Left lung (tissue), 14 donors: Measurements from ENCODE around the gene LRRC37A2. TPM values are rescaled to one million over a fixed set of nuclear protein-coding genes. Genes with fewer than 3 reads are reported as not detected.
"Not testable (repeated sequence)": the region's sequence is repeated elsewhere in the genome, so short reads cannot be mapped to it uniquely, and the experiment has no call there.

ENCODE experiments used
- ATAC-seq: fragments of 200-7000 bp; cut with Tn5 transposase; one replicate; pipeline ENCODE4 v1.9.1; 2020; ENCODE audit warnings: moderate library complexity
- DNase-seq, 4 donors: peaks; one replicate each; pipeline ENCODE4 v3.0.0-alpha.2; 2013 to 2020
- H3K27ac ChIP-seq, 2 donors: fragments of 200-600 bp; sonication (generic) in 1 of 2; one replicate each; pipeline versions ENCODE4 v1.5.0 to v1.8.0; 2020 to 2021
- H3K27me3 ChIP-seq, 2 donors: fragments of 200-600 bp; sonication (generic) in 1 of 2; one replicate each; pipeline versions ENCODE4 v1.5.0 to v1.8.0; 2020 to 2021
- H3K36me3 ChIP-seq, 2 donors: fragments of 200-600 bp; sonication (generic) in 1 of 2; one replicate each; pipeline versions ENCODE4 v1.5.0 to v1.8.0; 2020 to 2021
- H3K4me1 ChIP-seq, 2 donors: fragments of 200-600 bp; one replicate each; pipeline ENCODE4 v1.8.0; 2021
- H3K4me3 ChIP-seq, 2 donors: fragments of 200-600 bp; sonication (generic) in 1 of 2; one replicate each; pipeline versions ENCODE4 v1.5.0 to v1.8.0; 2020 to 2021; ENCODE audit warnings: mild to moderate bottlenecking in 1 of 2
- H3K9me3 ChIP-seq, 2 donors: fragments of 200-600 bp; sonication (generic) in 1 of 2; one replicate each; pipeline versions ENCODE4 v1.5.0 to v1.8.0; 2020 to 2021
- intact Hi-C, 2 donors: fragments of 100-400 bp; cut with DNase I; formaldehyde crosslinking; loops; one replicate each; pipeline versions ENCODE4 v1.11.2 to v1.14.2; 2022
- long read RNA-seq, 12 donors: library from polyadenylated mRNA in 2 of 12; unstranded in 2 of 12; transcript quantifications; one replicate each; pipeline ENCODE4 v2.0.0 and lab custom pipeline, GENCODE V29; 2019 to 2026
- polyA plus RNA-seq, 6 donors: library from polyadenylated mRNA; unstranded; fragments of 120-200 nt; gene quantifications; one replicate each; pipeline ENCODE4 v1.2.1, GENCODE V29; 2013; ENCODE audit not compliant: insufficient read length in 6 of 6
- total RNA-seq, 2 donors: library from RNA; stranded (reverse); fragmentation: NEBNext Ultra II Directional; extraction: Animal tissue kit (Norgen Biotek cat#: 25700); gene quantifications; one replicate each; pipeline ENCODE4 v1.2.1, GENCODE V29; 2021
- donor health status: DM: no; HTN: yes; CAD: no.
- donor health status: DM: no; HTN: no; CAD: no.

Gene LRRC37A2
- total RNA-seq (10 to 100 TPM in 1 of 2 donors, 1 to 10 TPM in 1; 6.9 to 12.4 TPM), polyA plus RNA-seq (10 to 100 TPM; 41.6 to 78.2 (median 51.2) TPM)
- long read RNA-seq, donor 1, transcript LRRC37A2-202 (6 exons, 3,082 nt) = major isoform, 10 of 30 reads
- long read RNA-seq, donor 1, partial matches to known transcripts = 20 of 30 reads
- long read RNA-seq, donor 1, other reads (novel, unspliced or antisense) = 0 of 30 reads
- long read RNA-seq, donor 2, partial matches to known transcripts = 0 of 3 reads
- long read RNA-seq, donor 2, other reads (novel, unspliced or antisense) = 0 of 3 reads
- long read RNA-seq, donor 3, partial matches to known transcripts = 0 of 4 reads
- long read RNA-seq, donor 3, other reads (novel, unspliced or antisense) = 0 of 4 reads
- long read RNA-seq, donor 4 = 0 reads
- long read RNA-seq, donor 5, transcript LRRC37A2-202 (6 exons, 3,082 nt) = major isoform, 10 of 35 reads
- long read RNA-seq, donor 5, partial matches to known transcripts = 25 of 35 reads
- long read RNA-seq, donor 5, other reads (novel, unspliced or antisense) = 0 of 35 reads
- long read RNA-seq, donor 6, transcript LRRC37A2-202 (6 exons, 3,082 nt) = major isoform, 9 of 9 reads
- long read RNA-seq, donor 6, partial matches to known transcripts = 0 of 9 reads
- long read RNA-seq, donor 6, other reads (novel, unspliced or antisense) = 0 of 9 reads
- long read RNA-seq, donor 7, transcript LRRC37A2-202 (6 exons, 3,082 nt) = major isoform, 10 of 16 reads
- long read RNA-seq, donor 7, partial matches to known transcripts = 0 of 16 reads
- long read RNA-seq, donor 7, other reads (novel, unspliced or antisense) = 6 of 16 reads
- long read RNA-seq, donor 8, full-length matches to known transcripts = 16 of 16 reads
- long read RNA-seq, donor 8, partial matches to known transcripts = 0 of 16 reads
- long read RNA-seq, donor 8, other reads (novel, unspliced or antisense) = 0 of 16 reads
- long read RNA-seq, donor 9 = 0 reads
- long read RNA-seq, donor 10, partial matches to known transcripts = 0 of 2 reads
- long read RNA-seq, donor 10, other reads (novel, unspliced or antisense) = 2 of 2 reads
- long read RNA-seq, donor 11 = 0 reads
- long read RNA-seq, donor 12, partial matches to known transcripts = 6 of 9 reads
- long read RNA-seq, donor 12, other reads (novel, unspliced or antisense) = 0 of 9 reads

- H3K4me3 ChIP-seq, intact Hi-C loops, H3K36me3 ChIP-seq, DNase-seq, H3K27ac ChIP-seq, H3K4me1 ChIP-seq, ATAC-seq, H3K9me3 ChIP-seq, H3K27me3 ChIP-seq: not testable (repeated sequence)
Measured at GRCh38 chr17:46512168-46512567, at the start of gene LRRC37A2. TSS of gene LRRC37A2 (plus strand) at chr17:46512468. CDS start at chr17:46512713, 245 bp downstream.

- H3K27me3 ChIP-seq, DNase-seq, H3K4me1 ChIP-seq, intact Hi-C loops, ATAC-seq, H3K36me3 ChIP-seq, H3K9me3 ChIP-seq, H3K4me3 ChIP-seq, H3K27ac ChIP-seq: not testable (repeated sequence)
Measured at GRCh38 chr17:46467618-46468017, 44.6 kb upstream of the LRRC37A2 start.

- H3K4me1 ChIP-seq, H3K4me3 ChIP-seq, ATAC-seq, H3K27ac ChIP-seq, intact Hi-C loops, H3K9me3 ChIP-seq, DNase-seq, H3K27me3 ChIP-seq, H3K36me3 ChIP-seq: not testable (repeated sequence)
Measured at GRCh38 chr17:46474489-46474888, 37.8 kb upstream of the LRRC37A2 start.

GRCh38 chr17:46475583-46475982 lies 36.7 kb upstream of the LRRC37A2 start:
- intact Hi-C loops, DNase-seq, H3K36me3 ChIP-seq, ATAC-seq, H3K27ac ChIP-seq, H3K4me3 ChIP-seq, H3K9me3 ChIP-seq, H3K27me3 ChIP-seq, H3K4me1 ChIP-seq: not testable (repeated sequence)

GRCh38 chr17:46478823-46479222 lies 33.4 kb upstream of the LRRC37A2 start:
- H3K36me3 ChIP-seq, H3K27me3 ChIP-seq, H3K4me1 ChIP-seq, DNase-seq, H3K4me3 ChIP-seq, H3K9me3 ChIP-seq, ATAC-seq, intact Hi-C loops, H3K27ac ChIP-seq: not testable (repeated sequence)

GRCh38 chr17:46481310-46481709 lies 31.0 kb upstream of the LRRC37A2 start:
- ATAC-seq, H3K27me3 ChIP-seq, intact Hi-C loops, H3K4me3 ChIP-seq, H3K27ac ChIP-seq, H3K4me1 ChIP-seq, H3K9me3 ChIP-seq, DNase-seq, H3K36me3 ChIP-seq: not testable (repeated sequence)

GRCh38 chr17:46492021-46492420 lies 20.2 kb upstream of the LRRC37A2 start:
- DNase-seq = peak in 1 of 4 donors; percentile 75
- peaks cover 0 to 34% of the 10 kb centered on the region in 2 donors for H3K36me3 ChIP-seq
- intact Hi-C loops, H3K4me3 ChIP-seq, H3K27me3 ChIP-seq, H3K4me1 ChIP-seq, H3K27ac ChIP-seq, H3K9me3 ChIP-seq, ATAC-seq: not testable (repeated sequence)

- H3K27ac ChIP-seq, H3K4me3 ChIP-seq, ATAC-seq, intact Hi-C loops, H3K9me3 ChIP-seq, H3K4me1 ChIP-seq, DNase-seq, H3K27me3 ChIP-seq: not testable (repeated sequence)
- H3K36me3 ChIP-seq = peaks cover 0 to 16% of the 10 kb centered on the region in 2 donors
Measured at GRCh38 chr17:46499437-46500139, 12.7 kb upstream of the LRRC37A2 start.

- intact Hi-C loops, H3K4me3 ChIP-seq, H3K27ac ChIP-seq, H3K27me3 ChIP-seq, H3K4me1 ChIP-seq, ATAC-seq, H3K9me3 ChIP-seq: not testable (repeated sequence)
- H3K36me3 ChIP-seq = peaks cover 0 to 14% of the 10 kb centered on the region in 2 donors
- DNase-seq = peak in 1 of 4 donors; percentile 27
Measured at GRCh38 chr17:46505896-46506295, 6.4 kb upstream of the LRRC37A2 start.

- intact Hi-C loops, H3K36me3 ChIP-seq, H3K9me3 ChIP-seq, H3K4me1 ChIP-seq, ATAC-seq, H3K27ac ChIP-seq, H3K4me3 ChIP-seq, H3K27me3 ChIP-seq: not testable (repeated sequence)
- DNase-seq = peak in 1 of 4 donors; percentile 53
Measured at GRCh38 chr17:46534716-46535115, 22.4 kb downstream of the LRRC37A2 start.

GRCh38 chr17:46548607-46549006 lies 36.3 kb downstream of the LRRC37A2 start:
- peaks cover 0 to 21% of the 10 kb centered on the region in 2 donors for H3K36me3 ChIP-seq
- H3K4me3 ChIP-seq, intact Hi-C loops, H3K9me3 ChIP-seq, H3K4me1 ChIP-seq, H3K27me3 ChIP-seq, H3K27ac ChIP-seq, ATAC-seq: not testable (repeated sequence)
- DNase-seq = peak in 1 of 4 donors; percentile 28

- DNase-seq, H3K36me3 ChIP-seq, H3K4me1 ChIP-seq, H3K27ac ChIP-seq, H3K4me3 ChIP-seq, intact Hi-C loops, H3K27me3 ChIP-seq, H3K9me3 ChIP-seq: not testable (repeated sequence)
- peak; percentile 58 for ATAC-seq
Measured at GRCh38 chr17:46559155-46559554, 46.9 kb downstream of the LRRC37A2 start.
